AG09309 (cell line): ENCODE results near the gene TSGA10IP.

Source experiments
- DNase-seq: peaks from one replicate; pipeline ENCODE4 v3.0.0-alpha.2; 2010; ENCODE audit warnings: low read depth
- H3K4me3 ChIP-seq: 2 replicates; pipeline ENCODE4 v1.5.1; 2011; ENCODE audit warnings: mild to moderate bottlenecking, low read depth, low read length, moderate library complexity; ENCODE audit not compliant: control insufficient read depth
- CTCF ChIP-seq: IDR thresholded peaks from 2 replicates; pipeline ENCODE4 v1.5.1; 2011; ENCODE audit warnings: mild to moderate bottlenecking, low read depth, low read length, inconsistent platforms; ENCODE audit not compliant: insufficient read depth, control insufficient read depth; ENCODE audit errors: missing control alignments

TSGA10IP gene

GRCh38 chr11:65921033-65921555 is 24.2 kb upstream of the TSGA10IP start:
- no peak for DNase-seq
- no peak for TF ChIP-seq CTCF
- H3K4me3 ChIP-seq, result peak overlapping the region; percentile 98

GRCh38 chr11:65921876-65922275 is 23.4 kb upstream of the TSGA10IP start:
- H3K4me3 ChIP-seq, result no peak overlapping the region
- TF ChIP-seq CTCF, result no peak

GRCh38 chr11:65922565-65922964 is 22.7 kb upstream of the TSGA10IP start:
- no peak for DNase-seq
- no peak overlapping the region for H3K4me3 ChIP-seq
- TF ChIP-seq CTCF, result no peak

More at GRCh38 chr11:65921876-65922275, 23.4 kb upstream of the TSGA10IP start:
- DNase-seq, result no peak

GRCh38 chr11:65925397-65925796 is 19.9 kb upstream of the TSGA10IP start:
- no peak overlapping the region for H3K4me3 ChIP-seq
- no peak for TF ChIP-seq CTCF

GRCh38 chr11:65927904-65928397 is 17.3 kb upstream of the TSGA10IP start:
- no peak for DNase-seq
- no peak overlapping the region for H3K4me3 ChIP-seq
- TF ChIP-seq CTCF, result no peak

More at GRCh38 chr11:65925397-65925796, 19.9 kb upstream of the TSGA10IP start:
- DNase-seq, result no peak

GRCh38 chr11:65928667-65929066 is 16.6 kb upstream of the TSGA10IP start:
- DNase-seq, result no peak
- H3K4me3 ChIP-seq, result no peak overlapping the region

More at GRCh38 chr11:65928667-65929066, 16.6 kb upstream of the TSGA10IP start:
- TF ChIP-seq CTCF, result no peak
